Measurements from ENCODE around the gene SLC1A7. TPM values are rescaled to one million over a fixed set of nuclear protein-coding genes. Genes with fewer than 3 reads are reported as not detected.

The SLC1A7 gene
- polyA plus RNA-seq, 1 donor (not counting 4 experiments of a cell fraction or from before 2014, with no cell fraction given), result not detected

DNA sequence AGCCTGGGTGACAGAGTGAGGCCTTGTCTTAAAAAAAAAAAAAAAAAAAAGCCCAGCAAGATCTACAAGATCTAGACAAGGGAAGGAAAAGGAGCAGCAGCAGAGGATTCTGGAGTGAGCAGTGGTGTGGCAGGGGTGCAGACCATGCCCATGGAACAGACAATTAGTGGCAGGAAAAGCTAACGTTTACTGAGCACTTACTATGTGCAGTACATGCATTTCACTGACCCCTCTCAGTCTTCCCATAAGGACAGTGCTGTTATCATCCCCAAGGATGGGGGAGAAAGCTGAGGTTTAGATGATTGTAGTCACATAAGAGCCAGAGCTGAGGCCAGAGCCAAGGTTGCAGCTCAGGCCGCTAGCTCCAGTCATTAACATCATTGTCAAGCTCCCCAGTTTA lies 74.6 kb downstream of the SLC1A7 start:
- no peak for FAIRE-seq
- dilution Hi-C loops (cut with MboI; ENCODE audit: extremely low pct_ligation_motif_present, low sequenced_read_pairs), result no loop called here
- no peak overlapping the region for H3K27ac ChIP-seq (ENCODE audit: control insufficient read depth, insufficient read depth, low read length)
- no peaks in the 10 kb centered on the region for H4K20me1 ChIP-seq (ENCODE audit: control insufficient read depth, extremely low read depth, insufficient read depth, low read length)
- TF ChIP-seq, protein P1, sequence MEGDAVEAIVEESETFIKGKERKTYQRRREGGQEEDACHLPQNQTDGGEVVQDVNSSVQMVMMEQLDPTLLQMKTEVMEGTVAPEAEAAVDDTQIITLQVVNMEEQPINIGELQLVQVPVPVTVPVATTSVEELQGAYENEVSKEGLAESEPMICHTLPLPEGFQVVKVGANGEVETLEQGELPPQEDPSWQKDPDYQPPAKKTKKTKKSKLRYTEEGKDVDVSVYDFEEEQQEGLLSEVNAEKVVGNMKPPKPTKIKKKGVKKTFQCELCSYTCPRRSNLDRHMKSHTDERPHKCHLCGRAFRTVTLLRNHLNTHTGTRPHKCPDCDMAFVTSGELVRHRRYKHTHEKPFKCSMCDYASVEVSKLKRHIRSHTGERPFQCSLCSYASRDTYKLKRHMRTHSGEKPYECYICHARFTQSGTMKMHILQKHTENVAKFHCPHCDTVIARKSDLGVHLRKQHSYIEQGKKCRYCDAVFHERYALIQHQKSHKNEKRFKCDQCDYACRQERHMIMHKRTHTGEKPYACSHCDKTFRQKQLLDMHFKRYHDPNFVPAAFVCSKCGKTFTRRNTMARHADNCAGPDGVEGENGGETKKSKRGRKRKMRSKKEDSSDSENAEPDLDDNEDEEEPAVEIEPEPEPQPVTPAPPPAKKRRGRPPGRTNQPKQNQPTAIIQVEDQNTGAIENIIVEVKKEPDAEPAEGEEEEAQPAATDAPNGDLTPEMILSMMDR (optimal IDR thresholded peaks at IDR 0.05 in 1 of 3, IDR thresholded peaks at IDR 0.05 in 1 of 3, conservative IDR thresholded peaks at IDR 0.05 in 1 of 3; ENCODE audit: extremely low read depth in 1 of 3, insufficient read depth in 2 of 3, low read length in 3 of 3), result no peak
- TF ChIP-seq EZH2 (IDR thresholded peaks at IDR 0.05; ENCODE audit: low read length), result no peak
- H3K4me3 ChIP-seq (ENCODE audit: control insufficient read depth in 2 of 3, extremely low read depth in 1 of 3, insufficient read depth in 2 of 3, low read depth in 1 of 3, low read length in 3 of 3), result no peak overlapping the region
- H3K79me2 ChIP-seq (ENCODE audit: control insufficient read depth, insufficient read depth, low read length), result no peaks in the 10 kb centered on the region
- no peak overlapping the region for H2AFZ ChIP-seq (ENCODE audit: control insufficient read depth, low read length)
- no peak for DNase-seq (ENCODE audit: low read depth, low spot score)
- no peak overlapping the region for H3K9ac ChIP-seq (ENCODE audit: control insufficient read depth, extremely low read depth, insufficient read depth, low read length)
- no peaks in the 10 kb centered on the region for H3K36me3 ChIP-seq (ENCODE audit: control insufficient read depth in 2 of 2, extremely low read depth in 1 of 2, insufficient read depth in 2 of 2, low read length in 2 of 2)
- H3K9me3 ChIP-seq (ENCODE audit: control insufficient read depth, low read depth, low read length), result no peaks in the 10 kb centered on the region
- H3K4me2 ChIP-seq (ENCODE audit: control insufficient read depth, extremely low read depth, insufficient read depth, low read depth, low read length), result no peak overlapping the region
- H3K27me3 ChIP-seq (ENCODE audit: control insufficient read depth, extremely low read depth, insufficient read depth, low read length), result peaks cover 22% of the 10 kb centered on the region
- H3K4me1 ChIP-seq (ENCODE audit: control insufficient read depth, extremely low read depth, insufficient read depth, low read length), result no peaks in the 10 kb centered on the region
- no peaks in the 10 kb centered on the region for H3K9me1 ChIP-seq (ENCODE audit: control insufficient read depth, extremely low read depth, insufficient read depth, low read length)

DNA sequence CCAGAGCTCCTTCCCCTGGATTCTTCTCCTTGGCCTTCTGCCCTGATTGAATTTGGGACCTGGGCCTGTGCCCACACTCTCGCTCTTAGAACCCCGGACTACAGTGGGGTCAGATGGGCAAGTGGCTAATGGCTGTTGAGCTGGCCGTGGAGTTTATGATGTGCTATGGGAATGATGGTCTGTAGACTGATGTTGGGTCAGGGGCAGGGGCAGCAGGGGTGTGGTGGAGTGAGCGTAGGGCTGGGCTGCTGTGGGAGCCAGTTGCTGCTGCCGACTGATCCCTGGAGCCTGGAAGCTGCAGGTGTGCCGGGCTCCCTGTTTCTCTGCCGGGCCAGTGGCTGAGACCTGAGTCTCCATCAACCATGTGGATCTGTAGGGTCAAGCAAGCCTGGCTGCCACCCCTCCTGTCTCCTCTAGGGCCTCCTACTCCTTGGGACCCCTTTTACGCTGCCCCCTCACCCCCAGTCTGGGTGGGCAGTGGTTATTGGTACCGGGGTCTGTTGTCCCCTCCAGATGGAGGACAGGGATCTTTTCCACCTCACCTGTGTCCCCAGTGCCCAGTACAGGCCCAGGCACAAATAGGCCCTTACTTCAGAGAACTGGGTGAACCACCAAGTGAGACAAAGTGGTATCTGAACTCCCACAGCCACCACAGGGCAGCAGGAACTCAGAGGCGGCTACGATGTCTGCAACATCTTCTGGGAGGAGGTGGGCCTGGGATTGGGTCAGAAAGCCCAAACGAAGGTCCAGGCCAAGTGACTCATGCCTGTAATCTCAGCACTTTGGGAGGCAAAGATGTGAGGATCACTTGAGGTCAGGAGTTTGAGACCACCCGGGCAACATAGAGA lies 75.3 kb downstream of the SLC1A7 start:
- no peak overlapping the region for H3K4me3 ChIP-seq (ENCODE audit: control insufficient read depth in 2 of 3, extremely low read depth in 1 of 3, insufficient read depth in 2 of 3, low read depth in 1 of 3, low read length in 3 of 3)
- no peak overlapping the region for H3K4me2 ChIP-seq (ENCODE audit: control insufficient read depth, extremely low read depth, insufficient read depth, low read depth, low read length)
- no peak overlapping the region for H2AFZ ChIP-seq (ENCODE audit: control insufficient read depth, low read length)
- H3K4me1 ChIP-seq (ENCODE audit: control insufficient read depth, extremely low read depth, insufficient read depth, low read length), result no peaks in the 10 kb centered on the region
- peaks cover 29% of the 10 kb centered on the region for H3K27me3 ChIP-seq (ENCODE audit: control insufficient read depth, extremely low read depth, insufficient read depth, low read length)
- FAIRE-seq (no peak), DNase-seq (ENCODE audit: low read depth, low spot score) (no peak)
- H4K20me1 ChIP-seq (ENCODE audit: control insufficient read depth, extremely low read depth, insufficient read depth, low read length), result no peaks in the 10 kb centered on the region
- dilution Hi-C loops (cut with MboI; ENCODE audit: extremely low pct_ligation_motif_present, low sequenced_read_pairs), result no loop called here
- no peak overlapping the region for H3K27ac ChIP-seq (ENCODE audit: control insufficient read depth, insufficient read depth, low read length)
- no peak overlapping the region for H3K9ac ChIP-seq (ENCODE audit: control insufficient read depth, extremely low read depth, insufficient read depth, low read length)
- TF ChIP-seq EZH2 (IDR thresholded peaks at IDR 0.05; ENCODE audit: low read length), result no peak
- TF ChIP-seq, protein P1 (optimal IDR thresholded peaks at IDR 0.05 in 1 of 3, IDR thresholded peaks at IDR 0.05 in 1 of 3, conservative IDR thresholded peaks at IDR 0.05 in 1 of 3; ENCODE audit: extremely low read depth in 1 of 3, insufficient read depth in 2 of 3, low read length in 3 of 3), result no peak
- no peaks in the 10 kb centered on the region for H3K79me2 ChIP-seq (ENCODE audit: control insufficient read depth, insufficient read depth, low read length)
- H3K9me3 ChIP-seq (ENCODE audit: control insufficient read depth, low read depth, low read length), result no peaks in the 10 kb centered on the region
- no peaks in the 10 kb centered on the region for H3K36me3 ChIP-seq (ENCODE audit: control insufficient read depth in 2 of 2, extremely low read depth in 1 of 2, insufficient read depth in 2 of 2, low read length in 2 of 2)
- H3K9me1 ChIP-seq (ENCODE audit: control insufficient read depth, extremely low read depth, insufficient read depth, low read length), result no peaks in the 10 kb centered on the region

Data from keratinocyte (primary cell).